ENCODE measurements around the gene HTATSF1.

HTATSF1 gene

GRCh38 chrX:136497556-136498052, at the start of gene HTATSF1:
TSS of gene HTATSF1 (plus strand) at chrX:136497592. CDS start at chrX:136497685, 93 bp downstream.
- no peak for DNase-seq

- DNase-seq = no peak
Observed at GRCh38 chrX:136447968-136448367, 49.4 kb upstream of the HTATSF1 start.

- DNase-seq = no peak
Observed at GRCh38 chrX:136450050-136450830, 47.2 kb upstream of the HTATSF1 start.

- DNase-seq = no peak
Observed at GRCh38 chrX:136452614-136453013, 44.8 kb upstream of the HTATSF1 start.

- no peak for DNase-seq
Observed at GRCh38 chrX:136453114-136453513, 44.3 kb upstream of the HTATSF1 start.

GRCh38 chrX:136453771-136454170, 43.6 kb upstream of the HTATSF1 start:
- peak; percentile 81 for DNase-seq

- DNase-seq = no peak
Observed at GRCh38 chrX:136456133-136456532, 41.3 kb upstream of the HTATSF1 start.

- no peak for DNase-seq
Observed at GRCh38 chrX:136457303-136457917, 40.0 kb upstream of the HTATSF1 start.

GRCh38 chrX:136464589-136464988, 32.8 kb upstream of the HTATSF1 start:
- DNase-seq = no peak

- no peak for DNase-seq
Observed at GRCh38 chrX:136467303-136467702, 30.1 kb upstream of the HTATSF1 start.

- DNase-seq = peak; percentile 44
Observed at GRCh38 chrX:136468391-136469103, 28.8 kb upstream of the HTATSF1 start.

- DNase-seq = no peak
Observed at GRCh38 chrX:136473663-136474062, 23.7 kb upstream of the HTATSF1 start.

GRCh38 chrX:136475236-136475635, 22.2 kb upstream of the HTATSF1 start:
- DNase-seq = no peak

- DNase-seq = no peak
Observed at GRCh38 chrX:136476501-136476900, 20.9 kb upstream of the HTATSF1 start.

GRCh38 chrX:136477026-136477425, 20.4 kb upstream of the HTATSF1 start:
- DNase-seq = no peak

GRCh38 chrX:136480383-136480782, 17.0 kb upstream of the HTATSF1 start:
- DNase-seq = no peak

- no peak for DNase-seq
Observed at GRCh38 chrX:136487647-136488046, 9.7 kb upstream of the HTATSF1 start, which contains the start of gene BRS3. TSS of gene BRS3 (plus strand) at chrX:136487947. CDS start at chrX:136488115, 168 bp downstream.

- no peak for DNase-seq
Observed at GRCh38 chrX:136488706-136489105, 8.7 kb upstream of the HTATSF1 start.

GRCh38 chrX:136491832-136492231, 5.6 kb upstream of the HTATSF1 start:
- DNase-seq = no peak

GRCh38 chrX:136493011-136493410, 4.4 kb upstream of the HTATSF1 start:
- no peak for DNase-seq

GRCh38 chrX:136495043-136495442, 2.3 kb upstream of the HTATSF1 start:
- DNase-seq = no peak

- DNase-seq = no peak
Observed at GRCh38 chrX:136496186-136496763, 1.1 kb upstream of the HTATSF1 start.
